Smooth muscle cell of the umbilical artery (primary cell): ENCODE results near the gene HEPHL1. TPM values are rescaled to one million over a fixed set of nuclear protein-coding genes. Genes with fewer than 3 reads are reported as not detected.

Source experiments
- total RNA-seq: library from RNA; depleted of rRNA; stranded (reverse); fragments of >200 nt; gene quantifications from 2 replicates; pipeline ENCODE4 v1.2.3, GENCODE V29; 2014

Gene HEPHL1, protein sequence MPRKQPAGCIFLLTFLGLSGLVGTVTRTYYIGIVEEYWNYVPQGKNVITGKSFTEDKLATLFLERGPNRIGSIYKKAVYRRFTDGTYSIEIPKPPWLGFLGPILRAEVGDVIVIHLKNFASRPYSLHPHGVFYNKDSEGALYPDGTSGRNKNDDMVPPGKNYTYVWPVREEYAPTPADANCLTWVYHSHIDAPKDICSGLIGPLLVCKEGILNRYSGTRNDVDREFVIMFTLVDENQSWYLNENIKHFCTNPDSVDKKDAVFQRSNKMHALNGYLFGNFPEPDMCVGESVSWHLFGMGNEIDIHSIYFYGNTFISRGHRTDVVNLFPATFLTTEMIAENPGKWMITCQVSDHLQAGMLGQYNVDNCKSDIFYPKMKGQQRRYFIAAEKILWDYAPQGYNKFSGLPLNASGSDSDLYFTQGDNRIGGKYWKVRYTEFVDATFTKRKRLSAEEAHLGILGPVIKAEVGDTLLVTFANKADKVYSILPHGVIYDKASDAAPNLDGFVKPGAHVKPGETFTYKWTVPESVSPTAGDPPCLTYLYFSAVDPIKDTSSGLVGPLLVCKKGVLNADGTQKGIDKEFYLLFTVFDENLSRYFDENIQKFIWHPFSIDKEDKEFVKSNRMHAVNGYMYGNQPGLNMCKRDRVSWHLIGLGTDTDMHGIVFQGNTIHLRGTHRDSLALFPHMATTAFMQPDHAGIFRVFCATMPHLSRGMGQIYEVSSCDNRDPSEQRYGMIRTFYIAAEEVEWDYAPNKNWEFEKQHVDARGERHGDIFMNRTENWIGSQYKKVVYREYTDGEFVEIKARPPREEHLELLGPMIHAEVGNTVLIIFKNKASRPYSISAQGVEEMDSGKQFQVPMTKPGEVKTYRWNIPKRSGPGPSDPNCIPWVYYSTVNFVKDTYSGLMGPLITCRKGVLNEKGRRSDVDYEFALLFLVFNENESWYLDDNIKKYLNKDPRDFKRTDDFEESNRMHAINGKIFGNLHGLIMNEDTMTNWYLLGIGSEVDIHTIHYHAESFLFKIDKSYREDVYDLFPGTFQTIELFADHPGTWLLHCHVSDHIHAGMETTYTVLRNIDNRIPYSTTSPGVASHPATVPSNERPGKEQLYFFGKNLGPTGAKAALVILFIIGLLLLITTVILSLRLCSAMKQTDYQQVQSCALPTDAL
- under 0.01 and 0.09 TPM in 2 replicates for total RNA-seq

DNA sequence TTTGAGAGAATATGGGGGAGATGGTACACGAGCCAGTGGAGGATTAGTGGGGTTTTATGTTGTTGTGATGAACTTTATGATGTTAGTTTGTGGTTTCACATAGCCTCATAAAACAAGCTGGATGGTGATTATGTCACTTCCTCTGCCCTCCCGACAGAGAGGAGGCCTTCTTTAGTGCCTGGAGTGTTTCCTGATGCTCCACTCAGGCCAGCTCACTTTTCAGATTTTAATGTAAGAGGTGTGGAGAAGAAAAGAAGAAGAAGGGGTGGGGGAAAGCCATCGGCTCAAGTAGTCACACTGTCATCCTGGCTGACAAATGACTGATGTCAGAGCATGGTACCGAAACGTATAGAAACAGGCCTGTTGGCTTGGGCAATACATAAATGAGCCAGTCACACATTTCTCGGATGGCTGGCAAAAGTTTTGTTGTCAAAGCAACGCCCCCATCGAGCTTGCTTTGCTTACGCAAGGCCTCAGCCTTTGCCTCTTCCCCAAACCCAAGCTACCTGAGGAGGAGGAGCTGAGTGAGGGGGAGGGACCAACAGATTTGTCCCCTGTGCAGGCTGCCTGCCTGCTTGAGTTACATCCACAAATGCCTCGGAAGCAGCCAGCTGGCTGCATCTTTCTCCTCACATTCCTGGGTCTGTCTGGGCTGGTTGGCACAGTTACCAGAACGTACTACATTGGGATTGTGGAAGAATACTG is at the start of gene HEPHL1:
Gene HEPHL1, plus strand, starts transcription at position 578 of the 705 bp plus-strand sequence. Its CDS starts 15 bp downstream, at position 593.

DNA sequence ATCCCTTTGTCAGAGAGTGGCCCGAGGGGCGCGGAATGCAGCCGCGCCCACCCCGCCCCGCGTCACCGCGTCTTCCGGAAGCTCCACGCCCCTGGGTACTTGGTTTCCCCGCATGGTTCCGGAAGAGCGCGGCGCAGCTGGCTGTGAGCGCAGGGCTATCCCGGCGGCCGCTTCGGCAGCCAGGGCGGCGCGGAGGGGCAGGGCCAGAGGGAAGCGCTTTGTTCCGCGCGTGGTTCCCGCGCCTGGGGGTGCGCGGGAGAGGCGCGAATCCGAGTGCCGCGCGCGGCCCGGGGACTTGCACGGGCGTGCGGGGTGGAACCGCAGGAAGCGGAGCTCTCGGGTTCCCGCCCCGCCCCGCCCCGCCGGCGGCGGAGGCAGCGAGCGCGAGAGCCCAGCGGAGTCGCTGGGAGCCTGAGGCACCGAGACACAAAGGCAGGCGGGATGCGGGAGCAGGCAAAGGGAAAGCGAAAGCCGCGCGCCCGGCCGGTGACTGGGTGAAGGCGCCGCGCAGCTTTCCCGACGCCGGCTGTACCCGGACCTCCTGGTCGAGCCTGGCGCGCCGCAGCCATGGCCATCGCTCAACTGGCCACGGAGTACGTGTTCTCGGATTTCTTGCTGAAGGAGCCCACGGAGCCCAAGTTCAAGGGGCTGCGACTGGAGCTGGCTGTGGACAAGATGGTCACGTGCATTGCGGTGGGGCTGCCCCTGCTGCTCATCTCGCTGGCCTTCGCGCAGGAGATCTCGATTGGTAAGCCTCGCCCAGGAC is 107.8 kb downstream of the HEPHL1 start, which contains the start of gene PANX1:
Gene PANX1, plus strand, starts transcription at position 96 of the 766 bp plus-strand sequence. Its CDS starts 472 bp downstream, at position 568.

Other genes starting within 250 kb of the HEPHL1 start
- 33.9 and 35.4 TPM in 2 replicates for gene MED17, start 237.1 kb upstream of the HEPHL1 start, total RNA-seq
- gene VSTM5, start 170.7 kb upstream of the HEPHL1 start, total RNA-seq, result 0.32 TPM in 1 of 2 replicates, not detected in the other
- gene PANX1, start 107.5 kb downstream of the HEPHL1 start, total RNA-seq, result 96.4 and 119 TPM in 2 replicates